GM18508 (cell line): ENCODE results near the gene CYP4F12.

Experiments
- ATAC-seq: cut with Tn5 transposase; IDR thresholded peaks from one replicate; pipeline ENCODE4 v1.9.1; 2021; ENCODE audit warnings: moderate number of reproducible peaks; ENCODE audit not compliant: insufficient read depth, unreplicated experiment

CYP4F12 gene, protein sequence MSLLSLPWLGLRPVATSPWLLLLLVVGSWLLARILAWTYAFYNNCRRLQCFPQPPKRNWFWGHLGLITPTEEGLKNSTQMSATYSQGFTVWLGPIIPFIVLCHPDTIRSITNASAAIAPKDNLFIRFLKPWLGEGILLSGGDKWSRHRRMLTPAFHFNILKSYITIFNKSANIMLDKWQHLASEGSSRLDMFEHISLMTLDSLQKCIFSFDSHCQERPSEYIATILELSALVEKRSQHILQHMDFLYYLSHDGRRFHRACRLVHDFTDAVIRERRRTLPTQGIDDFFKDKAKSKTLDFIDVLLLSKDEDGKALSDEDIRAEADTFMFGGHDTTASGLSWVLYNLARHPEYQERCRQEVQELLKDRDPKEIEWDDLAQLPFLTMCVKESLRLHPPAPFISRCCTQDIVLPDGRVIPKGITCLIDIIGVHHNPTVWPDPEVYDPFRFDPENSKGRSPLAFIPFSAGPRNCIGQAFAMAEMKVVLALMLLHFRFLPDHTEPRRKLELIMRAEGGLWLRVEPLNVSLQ

DNA sequence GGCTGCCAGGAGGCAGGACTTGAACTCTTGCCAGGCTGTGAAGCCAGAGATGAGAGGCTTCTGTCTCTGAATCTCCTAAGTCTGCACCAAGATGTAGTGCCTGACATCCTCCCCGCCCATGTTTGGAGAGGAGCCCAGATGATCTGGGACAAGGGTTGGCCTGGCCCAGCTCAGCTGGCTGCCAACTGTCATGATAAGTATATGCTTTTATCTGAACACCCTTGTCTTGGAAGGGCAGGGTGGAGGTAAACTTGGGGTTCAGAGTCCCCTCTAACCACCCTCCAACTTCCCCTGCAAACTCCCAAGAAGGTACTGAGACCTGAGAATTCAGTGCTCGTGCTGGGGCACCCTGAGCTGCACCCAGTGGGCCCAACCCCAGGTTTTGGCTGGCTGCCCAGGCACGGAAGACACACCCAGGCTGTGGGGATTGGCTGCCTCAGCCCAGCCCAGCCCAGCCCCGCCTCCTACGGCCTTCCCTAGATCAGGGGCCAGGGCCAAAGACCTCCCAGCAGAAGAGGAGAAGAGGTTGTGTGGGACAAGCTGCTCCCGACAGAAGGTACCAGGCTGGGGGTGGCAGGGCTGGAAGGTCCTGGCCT lies at the start of gene CYP4F12:
Gene CYP4F12, plus strand, starts transcription at position 508 of the 596 bp plus-strand sequence. CDS start 443 bp downstream, outside the sequence.
- ATAC-seq, result no peak

DNA sequence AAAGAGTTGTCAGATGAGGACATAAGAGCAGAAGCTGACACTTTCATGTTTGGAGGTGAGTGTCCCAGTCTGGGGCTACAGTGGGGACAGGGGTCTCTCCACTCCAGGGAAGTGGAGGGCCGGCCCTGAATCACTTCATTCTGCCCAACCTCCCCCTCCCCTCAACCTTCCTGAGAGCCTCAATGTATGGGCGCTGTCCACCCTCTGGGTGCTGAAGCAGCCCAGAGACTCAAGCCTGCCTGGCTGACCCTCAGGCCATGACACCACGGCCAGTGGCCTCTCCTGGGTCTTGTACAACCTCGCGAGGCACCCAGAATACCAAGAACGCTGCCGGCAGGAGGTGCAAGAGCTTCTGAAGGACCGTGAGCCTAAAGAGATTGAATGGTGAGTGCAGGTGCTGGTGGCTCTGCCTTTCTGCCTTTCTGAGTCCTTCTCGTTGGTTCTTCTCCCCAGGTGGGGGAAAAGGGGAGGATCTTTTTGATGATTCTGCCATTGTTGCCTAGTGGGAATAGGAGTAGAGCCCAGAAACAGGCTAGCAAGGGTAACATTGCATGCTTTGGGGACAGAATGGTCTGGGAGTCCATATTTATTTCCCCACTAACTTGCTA lies 49.1 kb upstream of the CYP4F12 start:
- no peak for ATAC-seq

DNA sequence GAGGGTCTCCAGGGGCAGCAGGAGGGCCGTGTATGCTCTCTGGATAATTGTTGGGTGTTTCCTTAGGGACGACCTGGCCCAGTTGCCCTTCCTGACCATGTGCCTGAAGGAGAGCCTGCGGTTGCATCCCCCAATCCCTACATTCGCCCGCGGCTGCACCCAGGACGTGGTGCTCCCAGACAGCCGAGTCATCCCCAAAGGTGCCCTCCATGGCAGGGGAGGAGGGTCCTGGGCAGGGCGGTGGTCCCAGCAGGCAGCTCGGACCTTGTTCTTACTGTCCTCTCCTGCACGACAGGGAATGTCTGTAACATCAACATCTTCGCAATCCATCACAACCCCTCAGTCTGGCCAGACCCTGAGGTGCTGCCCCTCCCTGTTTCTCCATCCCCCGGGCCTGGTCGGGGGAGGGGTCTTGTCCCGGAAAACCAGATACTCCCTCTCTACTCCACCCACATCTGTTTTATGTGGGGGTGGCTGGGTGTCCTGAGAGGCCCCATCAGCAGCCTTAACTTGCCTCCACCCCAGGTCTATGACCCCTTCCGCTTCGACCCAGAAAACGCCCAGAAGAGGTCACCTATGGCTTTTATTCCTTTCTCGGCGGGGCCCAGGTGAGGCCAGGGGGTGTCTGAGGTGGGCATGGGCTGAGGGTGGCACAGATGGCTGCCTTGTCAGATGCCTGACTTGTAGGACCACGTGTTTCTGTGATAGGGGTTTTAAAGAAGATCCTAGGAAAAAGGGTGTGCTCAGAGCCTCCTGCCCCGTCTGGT lies 44.5 kb upstream of the CYP4F12 start:
- no peak for ATAC-seq

DNA sequence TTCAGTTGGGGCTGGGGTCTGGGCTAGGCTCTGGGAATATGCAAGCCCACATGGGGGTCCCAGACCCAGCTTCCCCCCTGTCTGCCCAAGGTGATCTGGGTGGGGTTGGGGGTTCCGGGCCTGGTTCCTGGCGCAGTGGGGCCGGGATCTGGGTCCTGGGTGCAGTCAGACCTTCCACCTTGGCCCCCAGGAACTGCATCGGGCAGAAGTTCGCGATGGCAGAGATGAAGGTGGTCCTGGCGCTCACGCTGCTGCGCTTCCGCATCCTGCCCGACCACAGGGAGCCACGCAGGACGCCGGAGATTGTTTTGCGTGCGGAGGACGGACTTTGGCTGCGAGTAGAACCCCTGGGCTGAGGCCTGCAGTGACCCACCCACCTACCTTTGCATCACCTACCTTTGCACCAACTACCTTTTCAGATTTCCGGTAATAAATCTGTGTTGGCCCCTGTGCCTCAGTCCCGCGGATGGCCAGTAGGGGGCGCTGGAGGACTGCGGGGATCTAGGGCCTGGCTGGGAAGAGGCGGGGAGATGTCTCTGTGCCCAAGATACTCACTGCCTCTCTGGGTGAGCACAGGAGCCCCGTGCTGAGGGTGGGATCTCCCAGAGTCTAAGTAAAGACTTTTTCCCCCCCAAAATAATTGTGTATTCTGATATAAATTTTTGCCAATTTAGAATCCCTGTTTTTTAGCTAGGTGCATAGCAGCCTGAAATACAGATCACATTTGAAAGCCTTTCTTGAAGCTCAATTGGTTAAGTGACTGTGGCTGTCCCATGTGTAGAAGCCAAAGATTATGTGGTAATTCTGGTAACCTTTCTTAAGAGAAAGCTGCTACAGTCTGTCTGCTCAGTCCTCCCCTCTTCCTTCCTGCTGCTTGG lies 43.6 kb upstream of the CYP4F12 start:
- ATAC-seq, result no peak

DNA sequence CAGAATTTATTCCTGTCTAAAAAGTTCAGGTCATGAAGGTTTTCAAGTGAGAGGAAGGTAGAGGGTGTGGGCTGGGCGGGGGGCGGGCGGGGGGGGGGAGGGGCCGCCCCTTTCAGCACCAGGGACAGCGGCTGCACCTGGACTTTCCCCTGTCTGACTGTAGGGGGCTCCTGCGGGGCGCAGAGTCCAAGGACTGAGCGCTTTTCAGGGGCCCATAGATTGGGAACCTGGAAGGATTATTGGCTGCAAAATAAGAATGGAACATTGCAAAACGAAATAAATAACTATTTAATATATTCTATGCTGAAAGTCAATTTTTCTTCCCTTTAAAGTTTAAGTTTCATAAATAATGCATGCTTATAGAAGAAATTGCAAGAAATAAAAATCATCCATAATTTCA lies 41.1 kb upstream of the CYP4F12 start:
- no peak for ATAC-seq

DNA sequence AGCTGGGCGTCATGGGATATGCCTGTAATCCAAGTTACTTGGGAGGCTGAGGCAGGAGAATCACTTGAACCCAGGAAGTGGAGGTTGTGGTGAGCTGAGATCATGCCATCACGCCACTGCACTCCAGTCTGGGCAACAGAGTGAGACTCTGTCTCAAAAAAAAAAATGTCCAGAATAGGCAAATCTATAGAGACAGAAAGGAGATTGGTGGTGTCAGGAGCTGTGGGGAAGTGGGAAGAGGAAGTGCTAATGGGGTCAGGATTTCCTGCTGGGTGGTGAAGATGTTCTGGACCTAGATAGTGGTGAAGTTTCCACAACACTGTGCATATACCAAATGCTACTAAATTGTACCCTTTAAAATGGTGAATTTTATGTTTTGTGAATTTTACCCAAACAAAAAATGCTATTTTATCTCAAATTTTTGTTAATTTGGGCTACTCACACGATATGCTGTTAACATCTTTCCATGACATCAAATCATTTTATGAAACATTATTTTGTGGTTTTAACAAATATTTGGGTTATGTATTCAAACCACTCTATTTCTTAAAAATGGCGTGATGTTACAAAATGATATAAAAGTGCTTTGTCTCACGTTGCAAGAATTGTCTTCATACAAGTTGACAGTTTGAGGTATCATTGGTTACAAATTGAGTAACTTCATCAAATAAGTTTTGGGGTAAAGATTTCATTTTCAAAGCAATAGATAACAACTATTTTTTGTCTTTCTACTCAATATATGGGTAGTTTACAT lies 39.6 kb upstream of the CYP4F12 start:
- no peak for ATAC-seq

DNA sequence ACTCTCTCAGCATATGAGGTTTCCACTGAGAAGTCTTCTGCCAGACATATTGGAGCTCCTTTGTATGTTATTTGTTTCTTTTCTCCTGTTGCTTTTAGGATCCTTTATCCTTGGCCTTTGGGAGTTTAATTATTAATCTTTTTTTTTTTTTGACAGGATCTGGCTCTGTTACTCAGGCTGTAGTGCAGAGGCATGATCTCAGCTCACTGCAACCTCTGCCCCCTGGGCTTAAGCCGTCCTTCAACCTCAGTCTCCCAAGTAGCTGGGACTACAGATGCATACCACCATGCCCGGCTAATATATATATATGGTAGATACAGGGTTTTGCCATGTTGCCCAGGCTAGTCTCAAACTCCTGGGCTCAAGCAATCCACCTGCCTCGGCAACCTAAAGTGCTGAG lies 38.8 kb upstream of the CYP4F12 start:
- no peak for ATAC-seq

DNA sequence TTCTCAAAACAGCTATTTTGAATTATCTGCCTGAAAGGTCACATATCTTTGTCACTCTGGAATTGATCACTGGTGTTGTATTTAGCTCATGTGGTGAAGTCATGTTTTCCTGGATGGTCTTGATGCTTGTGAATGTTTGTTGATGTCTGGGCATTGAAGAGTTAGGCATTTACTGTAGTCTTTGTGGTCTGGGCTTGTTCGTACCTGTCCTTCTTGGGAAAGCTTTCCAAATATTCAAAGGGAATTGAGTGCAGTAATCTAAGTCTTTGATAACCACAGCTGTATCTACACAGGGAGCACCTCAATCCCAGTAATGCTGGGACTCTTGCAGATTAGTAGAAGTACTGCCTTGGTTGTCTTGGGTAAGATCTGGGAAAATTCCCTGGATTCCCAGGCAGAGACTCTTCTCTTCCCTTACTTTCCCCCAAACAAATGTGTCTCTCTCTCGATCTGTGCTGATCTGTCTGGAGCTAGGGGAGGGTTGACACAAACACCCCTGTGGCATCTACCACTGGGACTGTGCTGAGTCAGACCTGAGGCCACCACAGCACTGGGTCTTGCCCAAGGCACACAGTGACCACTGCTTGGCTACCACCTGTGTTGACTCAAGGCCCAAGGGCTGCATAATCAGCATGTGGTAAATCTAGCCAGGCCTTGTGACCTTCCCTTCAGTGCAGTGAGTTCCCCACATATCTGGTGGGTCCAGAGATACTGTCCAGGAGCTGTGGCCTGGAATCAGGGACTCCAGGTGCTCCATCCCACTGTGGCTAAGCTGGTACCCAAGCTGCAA lies 37.7 kb upstream of the CYP4F12 start:
- ATAC-seq, result no peak

DNA sequence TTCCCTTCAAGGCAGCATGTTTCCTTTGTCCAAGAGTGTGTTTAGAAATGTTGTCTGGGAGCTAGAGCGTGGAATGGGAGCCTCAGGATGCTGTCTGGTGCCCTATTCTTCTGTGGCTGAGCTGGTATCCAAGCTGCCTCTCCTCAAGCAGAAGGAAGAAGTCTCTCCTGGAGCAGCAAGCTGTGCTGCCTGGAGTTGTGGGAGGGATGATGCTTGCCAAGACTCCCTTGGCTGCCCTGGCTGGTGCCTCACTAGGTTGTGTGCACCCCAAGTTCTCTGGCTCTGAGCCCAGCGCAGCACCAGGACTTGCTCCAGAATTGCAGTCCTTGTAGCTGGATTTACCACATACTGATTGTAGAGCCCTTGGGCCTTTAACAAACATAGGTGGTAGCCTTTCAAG lies 36.9 kb upstream of the CYP4F12 start:
- ATAC-seq, result no peak

DNA sequence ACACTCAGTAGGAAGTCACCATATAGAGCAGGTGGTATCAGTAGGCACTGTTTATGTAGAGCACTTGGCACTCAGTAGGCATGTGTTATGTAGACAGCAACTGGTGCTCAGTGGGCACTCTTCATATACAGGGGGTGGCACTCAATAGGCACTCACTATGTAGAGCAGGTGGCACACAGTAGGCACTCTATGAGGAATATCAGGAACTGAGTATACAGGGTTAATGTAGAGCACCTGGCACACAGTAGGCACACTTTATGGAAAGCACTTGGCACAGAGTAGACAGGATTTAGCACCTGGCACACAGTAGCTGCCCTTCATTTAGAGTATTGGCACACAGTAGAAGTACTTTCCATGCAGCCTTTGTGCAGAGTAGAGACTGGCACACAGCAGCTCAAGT lies 33.3 kb upstream of the CYP4F12 start:
- ATAC-seq, result no peak

DNA sequence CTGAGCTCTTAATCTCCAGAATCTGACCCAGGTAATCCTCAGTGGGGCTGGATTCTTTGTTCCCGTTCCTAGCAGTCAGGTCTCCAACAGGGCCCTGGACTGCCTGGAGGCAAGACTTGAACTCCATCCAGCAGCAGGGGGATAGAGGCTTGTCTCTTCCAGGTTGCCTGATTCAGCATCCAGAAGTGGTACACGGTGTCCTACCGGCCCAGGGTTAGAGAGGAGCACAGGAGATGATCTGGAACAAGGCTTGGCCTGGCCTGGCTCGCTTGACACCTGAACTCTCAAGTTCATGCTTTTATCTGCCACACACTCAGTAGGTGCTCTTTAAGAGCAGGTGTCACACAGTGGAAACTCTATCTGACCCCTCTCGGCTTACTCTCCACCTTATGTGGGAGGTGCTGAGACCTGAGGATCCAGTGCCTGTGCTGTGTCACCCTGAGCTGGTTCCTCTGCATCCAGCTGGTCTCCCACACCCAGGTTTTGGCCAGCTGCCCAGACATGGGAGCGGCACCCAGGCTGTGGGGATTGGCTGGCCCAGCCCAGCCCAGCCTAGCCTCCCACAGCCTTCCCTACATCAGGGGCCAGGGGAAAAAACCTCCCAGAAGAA lies 32.5 kb upstream of the CYP4F12 start, which contains the start of gene CYP4F3:
Gene CYP4F3, plus strand, starts transcription at position 604 of the 610 bp plus-strand sequence. CDS start 519 bp downstream, outside the sequence.
- no peak for ATAC-seq

DNA sequence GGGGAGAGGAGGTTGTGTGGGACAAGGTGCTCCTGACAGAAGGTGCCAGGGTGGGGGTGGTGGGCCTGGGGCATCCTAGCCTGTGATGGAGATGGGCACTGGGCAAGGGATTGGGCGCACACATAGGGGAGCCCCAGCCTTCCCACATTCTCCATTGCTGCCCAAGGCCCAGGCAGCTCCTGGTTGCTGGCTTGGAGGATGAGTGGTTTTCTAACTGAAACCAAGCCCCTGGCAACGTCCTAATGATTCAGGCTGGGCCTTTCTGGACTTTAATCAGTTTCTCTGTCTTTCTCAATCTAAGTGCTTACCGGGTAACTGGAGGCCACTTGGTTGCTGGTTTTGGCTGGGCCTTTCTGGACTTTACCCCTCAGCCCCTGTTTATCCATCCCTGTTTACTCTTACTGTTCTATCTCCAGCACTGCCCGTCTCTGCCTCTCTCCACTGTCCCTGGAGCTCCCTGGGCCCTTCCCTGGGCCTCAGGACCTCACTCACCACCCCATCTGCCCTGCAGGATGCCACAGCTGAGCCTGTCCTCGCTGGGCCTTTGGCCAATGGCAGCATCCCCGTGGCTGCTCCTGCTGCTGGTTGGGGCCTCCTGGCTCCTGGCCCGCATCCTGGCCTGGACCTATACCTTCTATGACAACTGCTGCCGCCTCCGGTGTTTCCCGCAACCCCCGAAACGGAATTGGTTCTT lies 31.8 kb upstream of the CYP4F12 start:
- ATAC-seq, result no peak

DNA sequence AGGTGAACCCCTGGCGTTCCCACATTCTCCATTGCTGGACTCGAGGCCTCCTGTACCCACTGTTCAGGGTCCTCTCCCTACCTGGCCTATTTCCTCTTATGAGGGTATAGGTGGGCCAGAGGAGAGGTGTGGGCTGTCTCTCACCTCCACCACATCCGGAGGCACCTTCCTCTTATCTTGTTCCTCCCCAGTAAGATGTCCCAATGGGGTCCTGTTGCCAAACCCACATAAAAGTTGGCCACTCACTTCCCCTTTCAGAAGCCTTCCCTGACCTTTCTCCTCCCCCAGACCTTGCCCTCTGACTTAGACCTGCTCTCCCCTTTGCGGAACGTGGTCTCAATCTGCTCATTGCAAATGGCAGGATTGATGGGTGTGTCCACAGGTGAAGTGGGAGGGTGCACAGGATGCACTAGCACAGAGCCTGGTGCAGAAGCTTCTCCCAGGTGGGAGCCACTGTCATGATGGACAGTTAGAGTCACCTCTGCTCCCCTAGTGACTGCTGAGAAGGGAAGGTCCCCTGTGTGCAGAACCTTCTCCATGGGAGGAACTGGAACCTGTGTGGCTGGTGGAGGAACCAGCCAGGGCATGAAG lies 30.9 kb upstream of the CYP4F12 start:
- ATAC-seq, result no peak

DNA sequence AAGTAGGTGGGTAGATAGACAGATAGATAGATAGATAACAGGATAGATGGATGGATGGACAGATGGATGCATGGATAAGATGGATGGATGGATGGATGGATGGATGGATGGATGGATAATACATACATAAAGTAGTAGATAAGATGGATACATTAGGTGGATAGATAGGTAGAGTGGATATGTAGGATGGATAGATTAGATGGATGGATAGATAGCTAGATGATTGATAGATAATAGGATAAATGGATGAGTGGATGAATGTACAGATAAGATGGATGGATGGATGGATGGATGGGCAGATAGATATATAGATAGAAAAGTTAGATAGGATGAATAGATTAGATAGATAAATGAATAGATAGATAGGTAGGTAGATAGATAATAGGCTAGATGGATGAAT lies 30.1 kb upstream of the CYP4F12 start:
- no peak for ATAC-seq

DNA sequence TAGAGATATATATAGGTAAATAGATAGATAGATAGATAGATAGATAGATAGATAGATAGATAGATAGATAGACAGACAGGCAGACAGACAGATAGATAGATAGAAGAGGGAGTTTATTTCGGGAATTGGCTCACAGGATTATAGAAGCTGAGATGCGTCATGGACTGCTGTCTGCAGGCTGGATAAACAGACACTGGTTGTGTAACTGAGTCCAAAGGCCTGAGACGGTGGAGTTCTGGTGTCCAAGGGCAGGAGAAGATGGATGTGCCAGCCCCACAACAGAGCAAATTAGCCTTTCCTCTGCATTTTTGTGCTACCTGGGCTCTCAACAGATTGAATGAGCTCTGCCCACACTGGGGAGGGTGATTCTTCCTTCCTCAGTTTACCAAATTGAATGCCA lies 29.5 kb upstream of the CYP4F12 start:
- no peak for ATAC-seq

DNA sequence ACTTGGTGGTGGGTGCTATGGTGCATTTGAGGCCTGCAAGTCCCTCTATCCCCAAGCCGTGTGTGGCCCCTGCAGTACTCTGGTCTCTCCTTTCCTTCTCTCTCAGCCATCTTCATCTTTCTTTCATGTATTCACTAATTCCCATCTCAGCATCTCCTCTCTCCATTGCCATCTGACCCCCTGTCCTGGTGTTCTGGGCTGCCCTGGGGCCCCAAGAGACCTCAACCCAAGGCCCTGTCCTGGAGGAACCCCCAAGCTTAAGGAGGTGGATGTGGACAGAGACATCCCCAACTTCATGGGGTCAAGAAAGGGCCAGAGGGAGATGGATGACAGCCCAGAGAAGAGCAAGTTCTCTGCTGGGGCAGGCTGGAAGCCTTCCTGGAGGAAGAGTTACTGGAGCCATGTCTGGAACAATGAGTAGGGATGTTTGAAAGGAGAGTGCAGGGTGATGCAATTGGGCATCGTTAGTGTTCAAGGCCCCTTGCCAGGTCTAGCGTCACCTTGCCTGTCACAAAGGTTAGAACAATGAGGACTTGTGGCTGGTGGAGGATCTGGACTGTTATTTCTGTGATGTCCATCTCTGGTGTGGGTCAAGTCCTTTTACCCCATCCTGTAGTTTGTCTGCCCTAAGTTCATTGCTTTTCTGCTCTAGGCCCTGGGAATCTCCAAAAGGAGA lies 28.7 kb upstream of the CYP4F12 start:
- ATAC-seq, result no peak
